Iris pigment epithelial cell (primary cell): ENCODE measurements around the gene ZSCAN4.

Experiments used
- DNase-seq: peaks from one replicate; pipeline ENCODE4 v3.0.0-alpha.2; 2011; ENCODE audit warnings: low read depth

The ZSCAN4 gene, protein sequence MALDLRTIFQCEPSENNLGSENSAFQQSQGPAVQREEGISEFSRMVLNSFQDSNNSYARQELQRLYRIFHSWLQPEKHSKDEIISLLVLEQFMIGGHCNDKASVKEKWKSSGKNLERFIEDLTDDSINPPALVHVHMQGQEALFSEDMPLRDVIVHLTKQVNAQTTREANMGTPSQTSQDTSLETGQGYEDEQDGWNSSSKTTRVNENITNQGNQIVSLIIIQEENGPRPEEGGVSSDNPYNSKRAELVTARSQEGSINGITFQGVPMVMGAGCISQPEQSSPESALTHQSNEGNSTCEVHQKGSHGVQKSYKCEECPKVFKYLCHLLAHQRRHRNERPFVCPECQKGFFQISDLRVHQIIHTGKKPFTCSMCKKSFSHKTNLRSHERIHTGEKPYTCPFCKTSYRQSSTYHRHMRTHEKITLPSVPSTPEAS

DNA sequence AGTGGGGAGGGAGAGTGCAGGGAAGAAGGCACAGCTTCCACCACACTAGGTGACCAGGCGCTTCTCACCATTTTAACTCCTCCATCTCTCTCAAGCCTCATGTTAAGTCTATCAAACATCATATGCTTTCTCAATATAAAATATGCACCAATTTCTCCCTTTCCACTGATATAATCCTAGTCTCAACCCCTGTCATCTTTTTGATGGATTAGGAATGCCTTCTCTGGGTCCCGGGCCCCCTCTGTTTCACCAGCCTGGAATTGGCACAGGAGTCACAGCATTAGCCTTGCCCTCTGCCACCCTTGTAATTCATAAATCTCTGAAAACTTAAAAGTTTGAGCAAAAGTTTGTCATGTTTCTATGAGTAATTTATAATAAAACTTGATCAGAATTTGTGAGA, at the start of gene ZSCAN4:
TSS of gene ZSCAN4 (plus strand) at position 301 of the 400 bp plus-strand sequence. CDS start 7,211 bp downstream, outside the sequence.
- DNase-seq: no peak

DNA sequence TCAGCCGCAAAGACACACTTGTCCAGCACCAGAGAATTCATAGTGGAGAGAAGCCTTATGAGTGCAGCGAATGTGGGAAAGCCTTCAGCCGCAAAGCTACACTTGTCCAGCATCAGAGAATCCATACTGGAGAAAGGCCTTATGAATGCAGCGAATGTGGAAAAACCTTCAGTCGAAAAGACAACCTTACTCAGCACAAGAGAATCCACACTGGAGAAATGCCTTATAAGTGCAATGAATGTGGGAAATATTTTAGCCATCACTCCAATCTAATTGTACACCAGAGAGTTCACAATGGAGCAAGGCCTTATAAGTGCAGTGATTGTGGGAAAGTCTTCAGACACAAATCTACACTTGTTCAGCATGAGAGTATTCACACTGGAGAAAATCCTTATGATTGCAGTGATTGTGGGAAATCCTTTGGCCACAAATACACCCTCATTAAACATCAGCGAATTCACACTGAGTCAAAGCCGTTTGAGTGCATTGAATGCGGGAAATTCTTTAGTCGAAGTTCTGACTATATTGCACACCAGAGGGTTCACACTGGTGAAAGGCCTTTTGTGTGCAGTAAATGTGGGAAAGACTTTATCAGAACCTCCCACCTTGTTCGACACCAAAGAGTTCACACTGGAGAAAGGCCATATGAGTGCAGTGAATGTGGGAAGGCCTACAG, 47.9 kb upstream of the ZSCAN4 start:
- peak; percentile 24 for DNase-seq

DNA sequence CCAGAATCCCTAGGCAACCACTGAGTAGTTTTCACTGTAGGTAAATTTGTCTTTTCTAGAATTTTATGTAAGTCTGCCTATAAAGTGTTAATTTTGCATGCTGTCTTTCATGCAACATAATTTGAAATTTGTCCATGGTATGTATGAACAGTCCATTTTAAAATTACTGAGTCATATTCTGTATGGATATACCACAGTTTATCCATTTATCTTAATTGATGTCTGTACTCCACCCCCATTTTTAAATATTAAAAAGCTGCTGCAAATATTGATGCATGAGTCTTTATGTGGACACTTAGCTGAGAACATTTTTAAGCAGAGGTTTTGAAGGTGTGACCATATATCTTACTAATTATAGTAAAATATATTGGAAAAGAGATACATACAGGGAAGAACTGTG, 45.6 kb upstream of the ZSCAN4 start:
- no peak for DNase-seq

DNA sequence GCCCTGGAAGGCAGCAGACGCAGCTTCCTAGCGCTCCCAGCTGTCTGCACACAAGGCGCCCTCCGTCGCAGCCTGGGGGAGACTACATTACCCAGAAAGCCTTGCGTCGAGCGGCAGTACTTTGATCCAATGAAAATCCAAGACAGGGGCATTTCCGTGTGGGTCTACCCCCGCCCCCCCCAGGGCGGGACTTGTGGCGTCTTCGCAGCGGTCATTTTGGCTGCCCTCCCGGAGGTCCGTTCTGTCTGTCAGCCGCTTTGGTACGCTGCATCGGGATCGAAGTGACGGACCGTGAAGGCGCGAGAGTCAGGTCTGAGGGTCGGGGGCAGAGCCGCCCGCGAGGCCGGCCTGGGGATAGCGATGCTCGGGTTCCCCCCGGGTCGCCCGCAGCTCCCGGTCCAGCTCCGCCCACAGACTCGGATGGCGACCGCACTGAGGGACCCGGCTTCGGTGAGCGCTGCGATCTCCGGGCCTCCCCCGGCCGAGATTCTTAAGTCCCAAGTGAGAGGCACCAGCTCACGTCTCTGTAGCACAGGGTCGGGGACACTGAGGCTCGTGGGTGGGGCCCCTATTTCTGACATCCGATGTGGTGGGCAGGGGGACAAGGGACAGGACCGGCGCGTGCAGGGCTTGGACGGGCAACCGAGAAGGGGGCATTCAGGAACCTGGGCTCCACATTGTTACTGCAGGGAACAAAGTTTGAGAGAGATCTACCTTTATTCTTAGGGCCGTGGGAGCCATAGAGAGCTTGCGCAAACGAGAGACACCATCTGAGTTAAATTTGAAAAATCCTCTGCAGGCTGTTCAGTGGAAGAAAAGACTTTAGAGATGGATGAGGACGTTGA, 35.5 kb upstream of the ZSCAN4 start, which contains the start of gene ZNF211:
TSS of gene ZNF211 (plus strand) at position 182 of the 845 bp plus-strand sequence. CDS start at position 361, 179 bp downstream.
- peak; percentile 95 for DNase-seq

DNA sequence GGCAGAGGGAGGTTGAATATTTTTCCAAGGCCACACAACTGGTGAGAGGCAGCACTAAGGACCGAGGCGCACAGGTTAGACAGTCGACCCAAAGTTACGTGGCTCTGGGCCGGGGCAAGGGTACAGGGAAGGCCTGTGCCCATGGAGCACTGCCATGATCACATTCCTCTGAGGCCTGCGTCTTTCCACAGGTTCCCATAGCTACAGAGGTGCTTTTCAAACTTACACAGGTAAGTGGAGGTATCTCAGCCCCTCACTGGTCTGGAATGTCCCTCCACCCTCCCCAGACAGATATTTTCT, 35.0 kb upstream of the ZSCAN4 start:
- no peak for DNase-seq

DNA sequence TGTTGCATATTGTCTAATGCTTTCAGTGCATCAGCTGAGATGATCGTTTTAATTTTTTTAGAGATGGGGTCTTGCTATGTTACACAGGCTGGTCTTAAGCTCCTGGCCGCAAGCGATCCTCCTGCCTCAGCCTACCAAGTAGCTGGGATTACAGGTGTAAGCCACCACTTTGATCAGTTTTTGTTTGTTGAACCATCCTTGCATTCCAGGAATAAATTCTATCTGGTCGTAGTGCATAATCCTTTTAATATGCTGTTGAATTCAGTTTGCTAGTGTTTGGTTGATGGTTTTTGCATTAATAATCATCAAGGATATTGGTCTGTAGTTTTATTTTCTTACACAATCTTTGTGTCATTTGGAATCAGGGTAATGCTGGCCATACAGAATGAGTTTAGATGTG, 31.4 kb upstream of the ZSCAN4 start:
- no peak for DNase-seq

DNA sequence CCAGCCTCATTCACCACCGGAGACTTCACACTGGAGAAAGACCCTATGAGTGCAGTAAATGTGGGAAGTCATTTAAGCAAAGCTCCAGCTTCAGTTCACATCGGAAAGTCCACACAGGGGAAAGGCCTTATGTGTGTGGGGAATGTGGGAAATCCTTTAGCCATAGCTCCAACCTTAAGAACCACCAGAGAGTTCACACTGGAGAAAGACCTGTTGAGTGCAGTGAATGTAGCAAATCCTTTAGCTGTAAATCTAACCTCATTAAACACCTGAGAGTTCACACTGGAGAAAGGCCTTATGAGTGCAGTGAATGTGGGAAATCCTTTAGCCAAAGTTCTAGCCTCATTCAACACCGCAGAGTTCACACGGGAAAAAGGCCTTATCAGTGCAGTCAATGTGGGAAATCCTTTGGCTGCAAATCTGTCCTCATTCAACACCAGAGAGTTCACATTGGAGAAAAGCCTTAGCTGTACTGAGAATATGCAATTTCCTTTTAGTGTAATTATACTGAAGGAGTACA, 27.0 kb upstream of the ZSCAN4 start:
- no peak for DNase-seq

DNA sequence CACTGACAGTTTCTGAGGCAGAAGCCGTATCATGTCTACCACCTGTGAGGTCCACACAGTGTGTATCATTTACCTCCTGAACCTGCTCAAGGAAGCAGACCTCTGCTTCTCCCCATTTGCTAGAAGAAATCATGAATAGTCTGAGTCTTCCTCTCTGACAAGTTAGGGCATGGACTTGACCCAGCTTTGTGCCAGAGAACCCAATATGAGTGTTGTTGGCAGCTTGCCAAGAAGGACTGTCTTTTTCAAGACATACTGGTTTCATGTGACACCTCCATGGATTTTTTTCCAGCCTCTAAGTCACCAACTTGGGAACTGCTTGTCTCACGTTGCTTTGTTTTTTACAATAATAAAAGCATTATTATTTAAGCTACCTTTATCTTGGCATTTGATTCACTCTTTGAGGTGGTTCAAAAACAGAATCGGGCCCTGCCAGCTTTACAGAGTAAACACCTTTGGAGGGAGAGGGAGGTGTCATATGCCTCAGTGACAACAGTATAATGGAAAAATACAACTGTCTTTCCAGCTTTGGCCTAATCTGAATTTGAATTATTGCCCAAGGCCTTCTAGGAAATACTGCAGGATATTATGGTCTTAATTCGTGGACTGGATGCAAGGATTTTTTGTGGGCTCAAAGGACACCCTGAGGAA, 26.2 kb upstream of the ZSCAN4 start:
- no peak for DNase-seq

DNA sequence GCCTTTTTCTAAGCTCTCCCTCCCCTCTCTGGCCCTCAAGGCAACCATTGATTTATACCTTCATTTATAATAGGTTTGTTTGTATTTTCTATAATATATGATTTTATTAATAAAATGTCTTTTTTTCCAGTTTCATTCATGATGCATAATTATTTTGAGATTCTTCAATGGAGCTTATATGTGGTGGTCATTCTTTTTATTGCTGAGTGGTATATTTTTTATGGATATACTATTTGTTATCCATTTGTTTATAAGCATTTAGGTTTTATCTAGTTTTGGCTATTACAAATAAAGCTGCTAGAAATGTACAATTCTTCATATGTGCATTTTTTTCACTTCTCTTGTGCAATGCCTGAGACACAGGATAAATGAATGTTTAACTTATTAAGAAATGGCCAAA, 25.0 kb upstream of the ZSCAN4 start:
- no peak for DNase-seq

- DNase-seq: no peak
These were observed 20.3 kb upstream of the ZSCAN4 start for GRCh38 chr19:57648331-57649003.

DNA sequence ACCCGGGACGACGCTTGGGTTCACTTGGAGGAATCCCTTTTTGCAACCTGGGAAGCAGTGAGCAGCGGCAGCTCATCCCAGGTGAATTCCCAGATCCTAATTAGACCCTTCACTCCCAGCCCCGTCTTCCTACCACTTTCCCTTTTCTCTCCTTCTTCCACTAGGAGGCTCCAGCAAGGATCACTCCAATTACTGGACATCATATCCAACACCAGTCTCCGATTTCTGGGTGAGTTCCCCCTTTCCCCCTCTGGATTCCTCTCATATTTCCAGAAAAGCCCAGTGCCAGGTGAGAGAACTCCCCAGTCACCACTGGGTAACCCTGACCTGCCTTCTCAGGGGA, 17.1 kb upstream of the ZSCAN4 start:
- DNase-seq: no peak

- DNase-seq: no peak
These were observed 15.0 kb upstream of the ZSCAN4 start for GRCh38 chr19:57653689-57654088.

GRCh38 chr19:57655443-57655842, 13.3 kb upstream of the ZSCAN4 start:
- DNase-seq: no peak

GRCh38 chr19:57656346-57656745, 12.4 kb upstream of the ZSCAN4 start:
- no peak for DNase-seq

DNA sequence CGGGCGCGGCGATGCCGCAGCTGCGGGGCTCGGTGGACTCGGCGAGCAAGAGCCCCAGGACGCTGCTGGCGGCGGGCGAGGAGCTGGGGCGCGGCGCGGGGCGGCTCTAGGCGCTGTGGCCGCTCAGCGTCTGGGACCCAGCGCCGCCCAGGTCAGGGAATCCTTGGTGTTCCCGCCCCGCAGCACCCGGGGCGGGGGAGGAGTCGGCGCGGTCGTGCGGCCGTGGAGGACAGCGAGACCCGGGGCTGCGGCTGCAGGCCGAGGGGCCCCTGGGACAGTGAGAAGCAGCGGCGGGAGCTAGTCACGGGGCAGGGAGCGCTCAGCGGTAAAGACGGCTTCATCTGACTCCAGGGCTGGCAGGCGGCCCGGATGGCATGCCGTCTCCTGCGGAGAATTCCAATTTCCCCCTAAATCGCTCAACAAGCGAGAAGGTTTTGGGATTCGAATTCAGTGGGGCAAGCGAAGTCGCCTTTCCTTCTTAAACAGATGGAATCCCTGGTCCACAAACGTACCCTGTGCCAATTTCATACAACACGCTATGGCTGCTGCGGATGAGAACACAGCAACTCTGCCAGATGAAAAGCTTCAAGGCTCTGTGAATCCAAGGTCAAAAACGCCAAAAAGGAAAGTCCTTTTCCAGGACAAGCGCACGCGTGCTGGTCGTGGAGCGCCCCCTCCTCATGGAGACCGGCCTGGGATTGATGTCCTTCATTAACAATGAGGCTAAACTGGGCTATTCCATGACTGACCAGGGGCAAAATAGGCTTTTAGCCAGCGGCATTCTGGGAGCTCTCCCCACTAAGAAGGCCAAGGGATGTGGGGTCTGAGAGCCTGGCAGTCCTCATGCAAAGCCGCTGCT, 4.2 kb upstream of the ZSCAN4 start:
- DNase-seq: peak; percentile 38

GRCh38 chr19:57665261-57665806, 3.4 kb upstream of the ZSCAN4 start:
- DNase-seq: no peak

GRCh38 chr19:57667228-57667627, 1.5 kb upstream of the ZSCAN4 start:
- no peak for DNase-seq

DNA sequence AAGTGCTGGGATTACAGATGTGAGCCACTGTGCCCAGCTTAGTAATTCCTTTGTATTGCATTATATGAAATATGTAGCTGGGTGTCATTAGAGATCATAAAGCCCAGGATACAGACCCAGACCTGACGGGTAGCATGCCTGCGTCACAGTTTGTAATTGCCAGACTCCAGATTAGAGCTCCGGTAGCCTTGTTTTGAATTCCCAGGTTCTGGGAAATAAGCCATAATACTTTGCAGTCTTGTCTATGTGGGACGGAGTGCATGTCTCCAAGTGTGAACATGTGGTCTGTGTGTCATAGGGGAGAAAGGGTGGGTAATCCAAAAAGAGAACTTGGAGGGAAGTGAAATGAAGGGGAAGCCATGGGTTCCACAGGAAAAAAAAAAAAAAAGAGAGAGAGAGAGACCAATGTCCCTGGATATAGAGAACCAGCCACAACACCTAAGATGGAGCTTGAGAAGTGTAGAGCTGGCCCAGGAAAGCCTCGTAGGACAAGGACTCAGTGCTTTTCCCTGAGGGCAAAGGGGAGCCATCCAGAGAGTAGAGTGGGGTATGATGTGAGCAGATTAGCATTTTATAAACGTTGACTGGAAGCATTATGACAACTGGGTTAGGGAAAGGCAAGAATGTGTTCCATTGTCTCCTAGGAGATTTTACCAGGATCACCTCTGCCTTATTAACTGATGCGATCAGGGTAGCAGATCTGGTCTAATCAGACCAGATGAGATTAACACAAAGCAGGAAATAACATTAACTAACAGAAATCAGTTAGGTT, 2.6 kb downstream of the ZSCAN4 start:
- DNase-seq: no peak

DNA sequence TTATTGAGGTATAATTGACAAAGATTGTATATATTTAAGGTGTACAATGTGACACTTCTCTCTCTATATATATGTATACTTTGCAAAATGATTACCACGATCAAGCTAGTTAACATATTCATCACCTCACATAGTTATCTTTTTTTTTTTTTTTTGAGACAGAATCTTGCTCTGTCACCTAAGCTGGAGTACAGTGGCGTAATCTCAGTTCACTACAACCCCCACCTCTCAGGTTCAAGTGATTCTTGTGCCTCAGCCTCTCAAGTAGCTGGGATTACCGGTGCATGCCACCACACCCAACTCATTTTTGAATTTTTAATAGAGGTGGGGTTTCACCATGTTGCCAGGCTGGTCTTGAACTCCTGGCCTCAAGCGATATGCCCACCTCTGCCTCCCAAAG, 3.7 kb downstream of the ZSCAN4 start:
- no peak for DNase-seq
